Measurements from ENCODE around the gene XRCC3.

XRCC3 gene

GRCh38 chr14:103705118-103705503 is 10.1 kb downstream of the XRCC3 start:
- Histone ChIP-seq H3K23ac (ENCODE audit: low read length) (no peak overlapping the region), H2BK15ac (replicated peaks; ENCODE audit: low read depth) (no peak overlapping the region), H3K79me2 (ENCODE audit: control insufficient read depth, insufficient read depth, low read length) (no peaks in the 10 kb centered on the region), H4K8ac (ENCODE audit: low read depth, low read length) (no peak overlapping the region), H3K4me1 (ENCODE audit: control insufficient read depth, low read depth, low read length) (no peaks in the 10 kb centered on the region), H3K4me3 (ENCODE audit: low read length) (no peak overlapping the region), H3K27me3 (ENCODE audit: insufficient read depth, low read length, poor library complexity) (no peaks in the 10 kb centered on the region), H3K79me1 (ENCODE audit: low read length) (no peaks in the 10 kb centered on the region), H3K36me3 (ENCODE audit: control insufficient read depth, insufficient read depth, low read length) (peaks cover 11% of the 10 kb centered on the region), H3K9ac (ENCODE audit: low read length) (no peak overlapping the region), H2BK5ac (ENCODE audit: low read length) (no peak overlapping the region), H2BK120ac (ENCODE audit: low read depth, low read length) (no peak overlapping the region), H3K4ac (ENCODE audit: low read depth, low read length) (no peak overlapping the region), H3K18ac (ENCODE audit: low read length) (no peak overlapping the region), H2AK5ac (ENCODE audit: low read length) (no peak overlapping the region), H4K5ac (ENCODE audit: low read length) (no peak overlapping the region), H3K56ac (ENCODE audit: low read length) (no peak overlapping the region), H3K27ac (ENCODE audit: low read depth, low read length) (no peak overlapping the region), H3K4me2 (ENCODE audit: low read length) (no peak overlapping the region)
- no CpG with 5 or more reads among the region's 15 CpGs for WGBS (ENCODE audit: extremely low coverage, insufficient coverage, low lambda C conversion rate)
- DNase-seq = no peak

- Histone ChIP-seq H3K4ac (ENCODE audit: low read depth, low read length) (no peak overlapping the region), H2AK5ac (ENCODE audit: low read length) (no peak overlapping the region), H2BK15ac (replicated peaks; ENCODE audit: low read depth) (no peak overlapping the region), H3K23ac (ENCODE audit: low read length) (no peak overlapping the region), H3K27me3 (ENCODE audit: insufficient read depth, low read length, poor library complexity) (no peaks in the 10 kb centered on the region), H3K36me3 (ENCODE audit: control insufficient read depth, insufficient read depth, low read length) (peaks cover 11% of the 10 kb centered on the region), H3K56ac (ENCODE audit: low read length) (no peak overlapping the region), H4K5ac (ENCODE audit: low read length) (no peak overlapping the region), H3K4me3 (ENCODE audit: low read length) (no peak overlapping the region), H3K9ac (ENCODE audit: low read length) (no peak overlapping the region), H3K18ac (ENCODE audit: low read length) (no peak overlapping the region), H2BK120ac (ENCODE audit: low read depth, low read length) (no peak overlapping the region), H3K79me1 (ENCODE audit: low read length) (no peaks in the 10 kb centered on the region), H4K8ac (ENCODE audit: low read depth, low read length) (no peak overlapping the region), H3K27ac (ENCODE audit: low read depth, low read length) (no peak overlapping the region), H3K79me2 (ENCODE audit: control insufficient read depth, insufficient read depth, low read length) (no peaks in the 10 kb centered on the region), H2BK5ac (ENCODE audit: low read length) (no peak overlapping the region), H3K4me1 (ENCODE audit: control insufficient read depth, low read depth, low read length) (no peaks in the 10 kb centered on the region), H3K4me2 (ENCODE audit: low read length) (no peak overlapping the region)
- no CpG with 5 or more reads among the region's 13 CpGs for WGBS (ENCODE audit: extremely low coverage, insufficient coverage, low lambda C conversion rate)
- no peak for DNase-seq
Observed at GRCh38 chr14:103704708-103705107, 10.5 kb downstream of the XRCC3 start.

- H3K9ac ChIP-seq (ENCODE audit: low read length) = no peak overlapping the region
- no peaks in the 10 kb centered on the region for H3K79me2 ChIP-seq (ENCODE audit: control insufficient read depth, insufficient read depth, low read length)
- no peaks in the 10 kb centered on the region for H3K4me1 ChIP-seq (ENCODE audit: control insufficient read depth, low read depth, low read length)
- H3K27ac ChIP-seq (ENCODE audit: low read depth, low read length) = no peak overlapping the region
- no peaks in the 10 kb centered on the region for H3K27me3 ChIP-seq (ENCODE audit: insufficient read depth, low read length, poor library complexity)
- H2BK5ac ChIP-seq (ENCODE audit: low read length) = no peak overlapping the region
- no peak overlapping the region for H4K8ac ChIP-seq (ENCODE audit: low read depth, low read length)
- no peak overlapping the region for H3K23ac ChIP-seq (ENCODE audit: low read length)
- no peak overlapping the region for H3K4me3 ChIP-seq (ENCODE audit: low read length)
- H3K36me3 ChIP-seq (ENCODE audit: control insufficient read depth, insufficient read depth, low read length) = peaks cover 11% of the 10 kb centered on the region
- no peak overlapping the region for H4K5ac ChIP-seq (ENCODE audit: low read length)
- H3K56ac ChIP-seq (ENCODE audit: low read length) = no peak overlapping the region
- H3K4me2 ChIP-seq (ENCODE audit: low read length) = no peak overlapping the region
- H2BK120ac ChIP-seq (ENCODE audit: low read depth, low read length) = no peak overlapping the region
- no peak overlapping the region for H3K18ac ChIP-seq (ENCODE audit: low read length)
- no peak overlapping the region for H2BK15ac ChIP-seq (replicated peaks; ENCODE audit: low read depth)
- H3K4ac ChIP-seq (ENCODE audit: low read depth, low read length) = no peak overlapping the region
- DNase-seq = no peak
- WGBS (ENCODE audit: extremely low coverage, insufficient coverage, low lambda C conversion rate) = no CpG with 5 or more reads among the region's 24 CpGs
- no peaks in the 10 kb centered on the region for H3K79me1 ChIP-seq (ENCODE audit: low read length)
- no peak overlapping the region for H2AK5ac ChIP-seq (ENCODE audit: low read length)
Observed at GRCh38 chr14:103703433-103704385, 11.5 kb downstream of the XRCC3 start.

GRCh38 chr14:103702497-103703432 is 12.5 kb downstream of the XRCC3 start:
- Histone ChIP-seq H3K79me2 (ENCODE audit: control insufficient read depth, insufficient read depth, low read length) (no peaks in the 10 kb centered on the region), H3K27ac (ENCODE audit: low read depth, low read length) (no peak overlapping the region), H3K4ac (ENCODE audit: low read depth, low read length) (no peak overlapping the region), H2BK120ac (ENCODE audit: low read depth, low read length) (no peak overlapping the region), H3K4me3 (ENCODE audit: low read length) (no peak overlapping the region), H4K5ac (ENCODE audit: low read length) (no peak overlapping the region), H3K9ac (ENCODE audit: low read length) (no peak overlapping the region), H3K27me3 (ENCODE audit: insufficient read depth, low read length, poor library complexity) (no peaks in the 10 kb centered on the region), H2AK5ac (ENCODE audit: low read length) (no peak overlapping the region), H2BK5ac (ENCODE audit: low read length) (no peak overlapping the region), H3K4me1 (ENCODE audit: control insufficient read depth, low read depth, low read length) (no peaks in the 10 kb centered on the region), H3K79me1 (ENCODE audit: low read length) (no peaks in the 10 kb centered on the region), H4K8ac (ENCODE audit: low read depth, low read length) (no peak overlapping the region), H3K23ac (ENCODE audit: low read length) (no peak overlapping the region), H3K36me3 (ENCODE audit: control insufficient read depth, insufficient read depth, low read length) (peaks cover 7% of the 10 kb centered on the region), H2BK15ac (replicated peaks; ENCODE audit: low read depth) (no peak overlapping the region), H3K18ac (ENCODE audit: low read length) (no peak overlapping the region), H3K56ac (ENCODE audit: low read length) (no peak overlapping the region), H3K4me2 (ENCODE audit: low read length) (no peak overlapping the region)
- no peak for DNase-seq
- no CpG with 5 or more reads among the region's 29 CpGs for WGBS (ENCODE audit: extremely low coverage, insufficient coverage, low lambda C conversion rate)

DNA sequence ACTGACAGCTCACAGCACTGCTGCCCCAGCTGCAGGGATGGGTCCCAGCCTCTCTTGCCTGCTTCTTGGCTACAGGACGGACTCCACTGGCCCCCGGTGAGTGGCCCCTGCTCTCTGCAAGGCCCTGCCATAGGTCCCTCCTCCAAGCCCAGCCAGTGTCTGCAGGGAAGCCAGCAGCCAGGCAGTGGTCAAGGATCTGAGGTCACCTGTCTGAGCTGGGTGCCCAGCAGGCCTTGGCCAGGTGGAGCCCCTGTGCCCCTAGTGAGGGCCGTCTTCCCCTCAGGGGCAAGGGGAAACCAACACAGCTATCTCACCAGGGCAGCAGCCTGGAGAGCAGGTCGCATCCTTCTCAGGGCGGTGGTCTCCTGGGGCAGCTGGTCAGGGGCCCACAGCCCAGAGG is 13.2 kb downstream of the XRCC3 start:
- H2BK5ac ChIP-seq (ENCODE audit: low read length) = no peak overlapping the region
- H2BK120ac ChIP-seq (ENCODE audit: low read depth, low read length) = no peak overlapping the region
- H3K79me1 ChIP-seq (ENCODE audit: low read length) = no peaks in the 10 kb centered on the region
- no peaks in the 10 kb centered on the region for H3K4me1 ChIP-seq (ENCODE audit: control insufficient read depth, low read depth, low read length)
- no peak overlapping the region for H4K8ac ChIP-seq (ENCODE audit: low read depth, low read length)
- peaks cover 7% of the 10 kb centered on the region for H3K36me3 ChIP-seq (ENCODE audit: control insufficient read depth, insufficient read depth, low read length)
- H4K5ac ChIP-seq (ENCODE audit: low read length) = no peak overlapping the region
- no CpG with 5 or more reads among the region's 5 CpGs for WGBS (ENCODE audit: extremely low coverage, insufficient coverage, low lambda C conversion rate)
- H3K4ac ChIP-seq (ENCODE audit: low read depth, low read length) = no peak overlapping the region
- no peak overlapping the region for H3K23ac ChIP-seq (ENCODE audit: low read length)
- no peaks in the 10 kb centered on the region for H3K27me3 ChIP-seq (ENCODE audit: insufficient read depth, low read length, poor library complexity)
- no peak overlapping the region for H3K18ac ChIP-seq (ENCODE audit: low read length)
- no peak overlapping the region for H3K4me2 ChIP-seq (ENCODE audit: low read length)
- H3K9ac ChIP-seq (ENCODE audit: low read length) = no peak overlapping the region
- DNase-seq = no peak
- no peak overlapping the region for H2AK5ac ChIP-seq (ENCODE audit: low read length)
- no peak overlapping the region for H3K27ac ChIP-seq (ENCODE audit: low read depth, low read length)
- no peak overlapping the region for H3K4me3 ChIP-seq (ENCODE audit: low read length)
- H3K56ac ChIP-seq (ENCODE audit: low read length) = no peak overlapping the region
- no peak overlapping the region for H2BK15ac ChIP-seq (replicated peaks; ENCODE audit: low read depth)
- H3K79me2 ChIP-seq (ENCODE audit: control insufficient read depth, insufficient read depth, low read length) = no peaks in the 10 kb centered on the region

Data from mesendoderm (in vitro differentiated cells).